Caco-2 (cell line): ENCODE measurements around the gene CDH1. TPM values are rescaled to one million over a fixed set of nuclear protein-coding genes. Genes with fewer than 3 reads are reported as not detected.

Experiments
- BruUV-seq: library from RNA; stranded (reverse); fragments of 400-500 nt; replicated peaks from 2 replicates; lab custom pipeline; 2021; lab: Mats Ljungman, UMichigan
- CTCF ChIA-PET: fragments of 300-600 bp; sonication (Branson Sonifier 250); formaldehyde crosslinking; loops from one replicate; lab custom pipeline; 2022; ENCODE audit warnings: antibody characterized with exemption; lab: Charles Lee
- POLR2A ChIA-PET: fragments of 300-600 bp; sonication (Branson Sonifier 250); formaldehyde crosslinking; loops from one replicate; lab custom pipeline; 2022; ENCODE audit warnings: antibody characterized with exemption; lab: Charles Lee
- DNase-seq, 2 experiments: peaks; one replicate each; pipeline versions ENCODE4 v3.0.0 to v3.0.0-alpha.2; 2020 to 2022
- H3K27me3 ChIP-seq: replicated peaks from 2 replicates; pipeline ENCODE4 v1.6.0; 2011; ENCODE audit warnings: low read length; ENCODE audit not compliant: control insufficient read depth, insufficient read depth
- H3K36me3 ChIP-seq: 2 replicates; pipeline ENCODE4 v1.5.1; 2011; ENCODE audit warnings: low read length; ENCODE audit not compliant: control insufficient read depth, insufficient read depth
- H3K4me1 ChIP-seq: fragments of 250-450 bp; sonication (Bioruptor Pico); 2 replicates; pipeline ENCODE4 v1.5.1; 2020; ENCODE audit warnings: mild to moderate bottlenecking
- H3K4me3 ChIP-seq: 2 replicates; pipeline ENCODE4 v1.5.1; 2011; ENCODE audit warnings: low read depth, mild to moderate bottlenecking, control low read depth, low read length
- H3K9me3 ChIP-seq: fragments of 250-450 bp; sonication (Bioruptor Pico); 2 replicates; pipeline ENCODE4 v1.5.1; 2020; ENCODE audit warnings: mild to moderate bottlenecking, moderate library complexity
- H3K27ac Mint-ChIP-seq: one replicate; pipeline ENCODE4 v1.8.0; 2022; ENCODE audit warnings: mixed read lengths; ENCODE audit not compliant: unreplicated experiment
- H3K27me3 Mint-ChIP-seq: one replicate; pipeline ENCODE4 v1.8.0; 2022; ENCODE audit warnings: mixed read lengths; ENCODE audit not compliant: insufficient read depth, unreplicated experiment
- H3K36me3 Mint-ChIP-seq: one replicate; pipeline ENCODE4 v1.8.0; 2022; ENCODE audit warnings: mild to moderate bottlenecking, mixed read lengths; ENCODE audit not compliant: insufficient read depth, unreplicated experiment
- H3K4me1 Mint-ChIP-seq: one replicate; pipeline ENCODE4 v1.8.0; 2022; ENCODE audit warnings: low read depth, mixed read lengths; ENCODE audit not compliant: unreplicated experiment
- H3K4me3 Mint-ChIP-seq: one replicate; pipeline ENCODE4 v1.8.0; 2022; ENCODE audit warnings: mild to moderate bottlenecking, moderate library complexity, mixed read lengths; ENCODE audit not compliant: unreplicated experiment
- H3K9me3 Mint-ChIP-seq: one replicate; pipeline ENCODE4 v1.8.0; 2022; ENCODE audit warnings: mixed read lengths; ENCODE audit not compliant: unreplicated experiment
- CTCF ChIP-seq, 2 experiments: fragments of 200-600 bp in 1 of 2; IDR thresholded peaks; 1 replicate in 1 of 2; 2 replicates in 1 of 2; pipeline versions ENCODE4 v1.5.1 to v1.8.0; 2011 to 2022; ENCODE audit warnings: antibody characterized with exemption in 1 of 2, control low read depth in 1 of 2, inconsistent platforms in 1 of 2, low read depth in 1 of 2, low read length in 1 of 2, mild to moderate bottlenecking in 1 of 2, moderate library complexity in 1 of 2; ENCODE audit not compliant: insufficient read depth in 1 of 2, severe bottlenecking in 1 of 2, unreplicated experiment in 1 of 2
- intact Hi-C: fragments of 100-400 bp; cut with micrococcal nuclease; formaldehyde crosslinking; loops from one replicate; pipeline ENCODE4 v1.10.0; 2022; ENCODE audit not compliant: unreplicated experiment
- total RNA-seq: library from RNA; stranded (reverse); gene quantifications from 2 replicates; pipeline ENCODE4 v1.2.3, GENCODE V29; 2022

Gene CDH1
- total RNA-seq, 1 experiment from 2014 or later = 783 TPM

- peak in 1 of 2 experiments; percentile 43 for TF ChIP-seq CTCF (IDR thresholded peaks at IDR 0.05; ENCODE audit: insufficient read depth in 1 of 2, low read depth in 1 of 2, low read length in 1 of 2, severe bottlenecking in 1 of 2, unreplicated experiment in 1 of 2)
- no peaks in the 10 kb centered on the region for H3K4me1 ChIP-seq
- CTCF ChIA-PET = interaction anchor here (0.5 to 2.0 kb wide), 8 partner anchors 40 to 175 kb away, joined by 3 to 7 read pairs (median 3); partner anchors contain the start of gene CDH1
- H3K27me3 ChIP-seq = no peaks in the 10 kb centered on the region
- H3K4me3 ChIP-seq = no peak overlapping the region
- no peaks in the 10 kb centered on the region for H3K27me3 Mint-ChIP-seq
- H3K9me3 ChIP-seq = no peaks in the 10 kb centered on the region
- BruUV-seq = no TSS peak
- peak in 1 of 2 experiments; percentile 46 for DNase-seq
- H3K4me1 Mint-ChIP-seq = no peaks in the 10 kb centered on the region
- peaks cover 2% of the 10 kb centered on the region; the same call in 1 of the 2 replicates for H3K36me3 ChIP-seq
- no peaks in the 10 kb centered on the region for H3K9me3 Mint-ChIP-seq
- POLR2A ChIA-PET = no interaction called here
- intact Hi-C loops = loop anchor here (2.0 kb wide), 1 partner anchor 168 kb away; no protein-coding TSS in a partner anchor
- H3K27ac Mint-ChIP-seq = no peak overlapping the region
- H3K36me3 Mint-ChIP-seq = peaks cover 45% of the 10 kb centered on the region
- H3K4me3 Mint-ChIP-seq = no peak overlapping the region
Observed at GRCh38 chr16:68696514-68696913, 40.6 kb upstream of the CDH1 start.

GRCh38 chr16:68698091-68698490 is 39.0 kb upstream of the CDH1 start:
- Histone ChIP-seq H3K4me1 (no peaks in the 10 kb centered on the region), H3K36me3 (peaks cover 2% of the 10 kb centered on the region; the same call in 1 of the 2 replicates), H3K27me3 (no peaks in the 10 kb centered on the region), H3K4me3 (no peak overlapping the region), H3K9me3 (no peaks in the 10 kb centered on the region)
- CTCF ChIA-PET = interaction anchor here (0.8 to 1.3 kb wide), 2 partner anchors 103 to 169 kb away, joined by 3 read pairs; no protein-coding TSS in a partner anchor
- no TSS peak for BruUV-seq
- intact Hi-C loops = no loop called here
- Mint-ChIP-seq H3K4me1 (no peaks in the 10 kb centered on the region), H3K4me3 (no peak overlapping the region), H3K27ac (no peak overlapping the region), H3K36me3 (peaks cover 30% of the 10 kb centered on the region), H3K9me3 (no peaks in the 10 kb centered on the region), H3K27me3 (no peaks in the 10 kb centered on the region)
- POLR2A ChIA-PET = no interaction called here
- DNase-seq = no peak
- no peak for TF ChIP-seq CTCF (IDR thresholded peaks at IDR 0.05; ENCODE audit: insufficient read depth in 1 of 2, low read depth in 1 of 2, low read length in 1 of 2, severe bottlenecking in 1 of 2, unreplicated experiment in 1 of 2)

GRCh38 chr16:68700120-68700519 is 37.0 kb upstream of the CDH1 start:
- CTCF ChIA-PET = interaction anchor here (1.7 kb wide), 1 partner anchor 171 kb away, joined by 8 read pairs; no protein-coding TSS in a partner anchor
- Histone ChIP-seq H3K27me3 (no peaks in the 10 kb centered on the region), H3K36me3 (peaks cover 2% of the 10 kb centered on the region; the same call in 1 of the 2 replicates), H3K9me3 (no peaks in the 10 kb centered on the region), H3K4me3 (no peak overlapping the region), H3K4me1 (peaks cover 3% of the 10 kb centered on the region; the same call in 1 of the 2 replicates)
- intact Hi-C loops = no loop called here
- H3K4me1 Mint-ChIP-seq = peaks cover 7% of the 10 kb centered on the region
- TF ChIP-seq CTCF (IDR thresholded peaks at IDR 0.05; ENCODE audit: insufficient read depth in 1 of 2, low read depth in 1 of 2, low read length in 1 of 2, severe bottlenecking in 1 of 2, unreplicated experiment in 1 of 2) = no peak
- H3K36me3 Mint-ChIP-seq = peaks cover 13% of the 10 kb centered on the region
- DNase-seq = no peak
- H3K27ac Mint-ChIP-seq = no peak overlapping the region
- no peak overlapping the region for H3K4me3 Mint-ChIP-seq
- H3K9me3 Mint-ChIP-seq = no peaks in the 10 kb centered on the region
- no peaks in the 10 kb centered on the region for H3K27me3 Mint-ChIP-seq
- POLR2A ChIA-PET = no interaction called here
- BruUV-seq = no TSS peak
